ENCODE results near the gene SLC39A13. TPM values are rescaled to one million over a fixed set of nuclear protein-coding genes. Genes with fewer than 3 reads are reported as not detected.

SLC39A13 gene
- total RNA-seq, 2 experiments from 2014 or later: 19.2 to 20.0 TPM

DNA sequence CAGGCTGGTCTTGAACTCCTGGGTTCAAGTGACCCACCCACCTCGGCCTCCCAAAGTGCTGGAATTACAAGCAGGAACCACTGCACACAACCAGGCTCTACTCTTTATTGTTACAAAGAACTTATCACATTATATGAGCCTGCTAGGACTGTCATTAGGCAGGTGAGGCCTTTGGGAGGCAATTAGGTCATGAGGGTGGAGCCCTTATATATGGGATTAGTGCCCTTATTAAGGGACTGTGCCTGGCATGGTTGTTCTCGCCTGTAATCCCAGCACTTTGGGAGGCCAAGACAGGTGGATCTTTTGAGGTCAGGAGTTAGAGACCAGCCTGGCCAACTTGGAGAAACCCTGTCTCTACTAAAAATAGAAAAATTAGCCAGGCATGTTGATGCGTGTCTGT lies 28.3 kb downstream of the SLC39A13 start:
- ChIA-PET POLR2A (no interaction called here), CTCF (interaction anchor here (1.0 to 1.2 kb wide), 2 partner anchors 24 to 62 kb away, joined by 3 read pairs; no protein-coding TSS in a partner anchor)
- H3K27ac Mint-ChIP-seq: no peak overlapping the region
- ATAC-seq: no peak
- peaks cover 4% of the 10 kb centered on the region for H3K27me3 Mint-ChIP-seq (ENCODE audit: low read depth)
- no peaks in the 10 kb centered on the region for H3K4me1 Mint-ChIP-seq (ENCODE audit: low read depth)
- no peaks in the 10 kb centered on the region for H3K9me3 Mint-ChIP-seq (ENCODE audit: insufficient read depth)
- H3K4me3 Mint-ChIP-seq: no peak overlapping the region
- DNase-seq: no peak
- no peaks in the 10 kb centered on the region for H3K36me3 Mint-ChIP-seq (ENCODE audit: low read depth)

DNA sequence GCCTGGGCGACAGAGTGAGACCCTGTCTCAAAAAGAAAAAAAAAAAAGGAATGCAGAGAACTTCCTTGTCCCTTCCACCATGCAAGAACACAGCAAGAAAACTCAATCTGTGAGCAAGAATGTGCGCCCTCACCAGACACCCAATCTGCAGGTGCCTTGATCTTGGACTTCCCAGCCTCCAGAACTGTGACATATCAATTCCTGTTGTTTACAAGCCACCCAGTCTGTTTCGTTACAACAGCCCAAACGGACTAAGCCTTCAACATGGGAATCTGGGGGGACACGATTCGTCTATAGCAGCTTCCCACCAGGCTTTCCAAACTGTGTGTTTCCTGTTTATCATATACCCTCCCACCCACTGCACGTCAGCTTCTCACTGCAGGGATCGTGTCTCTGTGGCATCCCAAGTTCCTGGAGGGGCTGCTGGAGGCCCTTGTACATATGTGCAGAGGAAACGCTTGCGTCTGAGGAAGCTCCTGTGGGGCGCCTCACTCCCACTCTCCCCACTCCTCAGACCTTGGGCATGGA lies 28.9 kb downstream of the SLC39A13 start:
- ATAC-seq (no peak), DNase-seq (no peak)
- Mint-ChIP-seq H3K4me1 (ENCODE audit: low read depth) (no peaks in the 10 kb centered on the region), H3K27ac (no peak overlapping the region), H3K9me3 (ENCODE audit: insufficient read depth) (no peaks in the 10 kb centered on the region), H3K4me3 (no peak overlapping the region), H3K27me3 (ENCODE audit: low read depth) (peaks cover 4% of the 10 kb centered on the region), H3K36me3 (ENCODE audit: low read depth) (no peaks in the 10 kb centered on the region)
- POLR2A ChIA-PET: no interaction called here
- CTCF ChIA-PET: interaction anchor here (1.0 to 1.2 kb wide), 2 partner anchors 25 to 63 kb away, joined by 3 read pairs; no protein-coding TSS in a partner anchor

DNA sequence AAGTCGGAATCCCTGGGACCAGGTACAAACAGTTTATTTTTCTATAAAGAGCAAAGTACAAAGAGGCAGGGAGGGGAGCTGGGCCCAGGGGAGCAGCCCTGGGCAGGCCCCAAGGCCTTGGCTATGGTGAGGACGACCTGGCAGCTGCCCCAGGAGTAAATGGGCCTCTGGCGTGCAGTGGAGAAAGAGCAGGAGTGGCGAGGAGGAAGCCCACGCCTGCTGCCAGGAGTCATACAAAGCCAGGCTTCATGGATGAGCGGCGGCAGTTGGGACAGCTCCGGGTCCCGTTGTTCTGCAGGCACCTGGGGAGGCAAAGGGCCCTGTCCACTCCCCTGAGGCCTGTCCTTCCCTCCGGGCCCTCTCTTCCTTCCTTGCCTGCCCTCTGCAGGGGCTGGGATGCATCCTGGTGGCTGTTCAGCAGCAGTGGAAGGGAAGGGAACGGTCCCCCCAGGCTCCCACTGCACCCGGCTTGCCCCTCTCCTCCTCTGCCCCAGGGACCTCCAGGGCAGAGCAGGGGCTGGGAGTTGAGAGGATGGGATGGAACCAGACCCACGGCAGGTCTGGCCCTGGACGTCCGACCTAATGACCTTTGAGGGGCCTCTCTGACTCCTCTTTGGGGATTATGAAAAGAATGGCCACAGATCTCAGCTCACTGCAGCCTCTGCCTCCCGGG lies 29.5 kb downstream of the SLC39A13 start:
- peaks cover 4% of the 10 kb centered on the region for H3K27me3 Mint-ChIP-seq (ENCODE audit: low read depth)
- ATAC-seq: no peak
- H3K4me1 Mint-ChIP-seq (ENCODE audit: low read depth): no peaks in the 10 kb centered on the region
- no peak overlapping the region for H3K27ac Mint-ChIP-seq
- POLR2A ChIA-PET: no interaction called here
- H3K9me3 Mint-ChIP-seq (ENCODE audit: insufficient read depth): no peaks in the 10 kb centered on the region
- no peak for DNase-seq
- CTCF ChIA-PET: interaction anchor here (1.0 to 1.2 kb wide), 2 partner anchors 26 to 64 kb away, joined by 3 read pairs; no protein-coding TSS in a partner anchor
- H3K36me3 Mint-ChIP-seq (ENCODE audit: low read depth): no peaks in the 10 kb centered on the region
- H3K4me3 Mint-ChIP-seq: no peak overlapping the region

DNA sequence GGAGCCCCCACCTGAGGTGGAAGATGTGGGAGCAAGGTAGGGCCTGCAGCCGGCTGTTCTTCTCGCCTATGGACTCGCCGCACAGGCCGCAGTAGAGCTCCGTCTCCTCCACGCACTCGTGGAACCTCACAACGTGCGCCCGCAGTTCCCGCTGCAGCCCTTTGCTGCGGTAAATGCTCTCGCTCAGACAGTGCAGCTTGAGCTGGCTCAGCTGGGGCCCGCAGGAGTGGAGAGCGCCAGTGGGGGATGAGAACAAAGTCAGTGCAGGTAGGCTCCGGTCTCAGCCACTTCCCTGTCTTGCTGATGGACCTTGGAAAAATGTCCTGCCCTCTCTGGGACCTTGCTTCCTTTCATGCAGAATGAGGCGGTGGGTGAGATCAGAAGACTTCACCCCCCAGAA lies 30.3 kb downstream of the SLC39A13 start:
- no peak for DNase-seq
- no peak overlapping the region for H3K4me3 Mint-ChIP-seq
- ChIA-PET CTCF (no interaction called here), POLR2A (no interaction called here)
- H3K4me1 Mint-ChIP-seq (ENCODE audit: low read depth): peaks cover 6% of the 10 kb centered on the region
- no peaks in the 10 kb centered on the region for H3K9me3 Mint-ChIP-seq (ENCODE audit: insufficient read depth)
- H3K27ac Mint-ChIP-seq: no peak overlapping the region
- H3K36me3 Mint-ChIP-seq (ENCODE audit: low read depth): no peaks in the 10 kb centered on the region
- H3K27me3 Mint-ChIP-seq (ENCODE audit: low read depth): no peaks in the 10 kb centered on the region
- ATAC-seq: no peak

DNA sequence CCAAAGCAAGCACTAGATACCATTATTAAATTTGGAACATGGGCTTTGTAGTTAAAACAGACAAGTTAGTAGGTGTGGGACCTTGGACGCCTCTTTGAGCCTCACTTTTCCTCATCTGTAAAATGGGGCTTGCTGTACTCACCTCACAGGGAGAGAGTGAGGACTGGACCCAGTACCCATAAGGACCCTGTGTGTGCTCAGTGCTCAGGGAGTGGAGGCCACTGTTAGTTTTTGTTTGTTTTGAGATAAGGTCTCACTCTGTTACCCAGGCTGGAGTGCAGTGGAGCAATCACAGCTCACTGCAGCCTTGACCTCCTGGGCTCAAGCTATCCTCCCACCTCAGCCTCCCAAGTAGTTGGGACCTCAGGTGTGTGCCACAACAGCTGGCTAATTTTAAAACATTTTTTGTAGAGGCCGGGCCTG lies 31.7 kb downstream of the SLC39A13 start:
- CTCF ChIA-PET: interaction anchor here (1.5 kb wide), 1 partner anchor 14 kb away, joined by 6 read pairs; no protein-coding TSS in a partner anchor
- no peak overlapping the region for H3K4me3 Mint-ChIP-seq
- ATAC-seq (no peak), DNase-seq (no peak)
- no peaks in the 10 kb centered on the region for H3K36me3 Mint-ChIP-seq (ENCODE audit: low read depth)
- H3K4me1 Mint-ChIP-seq (ENCODE audit: low read depth): peaks cover 8% of the 10 kb centered on the region
- no peaks in the 10 kb centered on the region for H3K9me3 Mint-ChIP-seq (ENCODE audit: insufficient read depth)
- POLR2A ChIA-PET: no interaction called here
- H3K27ac Mint-ChIP-seq: no peak overlapping the region
- no peaks in the 10 kb centered on the region for H3K27me3 Mint-ChIP-seq (ENCODE audit: low read depth)

DNA sequence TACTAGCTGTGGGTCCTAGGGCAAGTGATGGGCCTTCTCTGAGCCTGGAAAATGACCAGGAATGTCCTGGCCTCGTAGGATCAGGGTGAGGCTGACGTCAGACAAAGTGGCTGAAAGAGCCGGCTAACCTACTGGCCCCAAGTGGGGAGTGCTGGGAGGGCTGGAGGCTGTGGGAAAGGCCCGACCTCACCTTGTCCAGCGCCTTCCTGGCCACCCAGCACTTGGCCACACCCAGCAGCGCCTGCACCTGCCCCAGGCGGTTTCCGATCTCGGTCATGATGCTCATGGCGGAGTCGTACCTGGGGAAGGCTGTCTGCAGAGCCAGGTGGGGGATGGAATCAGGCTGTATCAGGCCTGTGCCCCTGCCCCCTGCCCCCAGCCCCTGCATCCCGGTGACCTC lies 33.0 kb downstream of the SLC39A13 start:
- H3K4me1 Mint-ChIP-seq (ENCODE audit: low read depth): peaks cover 8% of the 10 kb centered on the region
- ChIA-PET POLR2A (no interaction called here), CTCF (interaction anchor here (1.5 kb wide), 1 partner anchor 13 kb away, joined by 6 read pairs; no protein-coding TSS in a partner anchor)
- no peak for DNase-seq
- no peak for ATAC-seq
- no peaks in the 10 kb centered on the region for H3K9me3 Mint-ChIP-seq (ENCODE audit: insufficient read depth)
- H3K4me3 Mint-ChIP-seq: no peak overlapping the region
- H3K27me3 Mint-ChIP-seq (ENCODE audit: low read depth): no peaks in the 10 kb centered on the region
- H3K36me3 Mint-ChIP-seq (ENCODE audit: low read depth): no peaks in the 10 kb centered on the region
- H3K27ac Mint-ChIP-seq: no peak overlapping the region

DNA sequence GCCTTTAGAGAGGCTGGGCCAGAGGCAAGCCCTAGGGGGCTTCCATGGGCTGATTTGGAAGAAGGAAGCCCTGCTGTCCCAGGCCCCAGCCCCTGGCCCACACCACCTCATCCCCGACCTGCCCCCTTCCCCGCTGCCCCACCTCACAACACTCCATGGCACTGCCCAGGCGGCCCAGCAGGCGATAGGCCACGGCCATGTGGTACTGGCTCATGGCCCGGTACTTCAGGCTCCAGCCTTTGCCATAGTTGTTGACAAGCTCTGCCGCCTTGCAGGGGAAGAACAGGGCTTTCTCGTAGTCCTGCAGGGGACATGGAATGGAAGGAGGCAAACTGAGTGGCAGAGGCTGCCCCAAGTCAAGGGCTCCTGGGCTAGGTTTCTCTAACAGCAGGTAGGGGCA lies 34.1 kb downstream of the SLC39A13 start:
- ChIA-PET CTCF (interaction anchor here (1.9 to 2.3 kb wide), 2 partner anchors 11 to 31 kb away, joined by 6 to 8 read pairs; no protein-coding TSS in a partner anchor), POLR2A (no interaction called here)
- Mint-ChIP-seq H3K4me1 (ENCODE audit: low read depth) (peaks cover 8% of the 10 kb centered on the region), H3K9me3 (ENCODE audit: insufficient read depth) (no peaks in the 10 kb centered on the region), H3K4me3 (no peak overlapping the region), H3K27me3 (ENCODE audit: low read depth) (no peaks in the 10 kb centered on the region), H3K27ac (no peak overlapping the region), H3K36me3 (ENCODE audit: low read depth) (no peaks in the 10 kb centered on the region)
- no peak for ATAC-seq
- no peak for DNase-seq

DNA sequence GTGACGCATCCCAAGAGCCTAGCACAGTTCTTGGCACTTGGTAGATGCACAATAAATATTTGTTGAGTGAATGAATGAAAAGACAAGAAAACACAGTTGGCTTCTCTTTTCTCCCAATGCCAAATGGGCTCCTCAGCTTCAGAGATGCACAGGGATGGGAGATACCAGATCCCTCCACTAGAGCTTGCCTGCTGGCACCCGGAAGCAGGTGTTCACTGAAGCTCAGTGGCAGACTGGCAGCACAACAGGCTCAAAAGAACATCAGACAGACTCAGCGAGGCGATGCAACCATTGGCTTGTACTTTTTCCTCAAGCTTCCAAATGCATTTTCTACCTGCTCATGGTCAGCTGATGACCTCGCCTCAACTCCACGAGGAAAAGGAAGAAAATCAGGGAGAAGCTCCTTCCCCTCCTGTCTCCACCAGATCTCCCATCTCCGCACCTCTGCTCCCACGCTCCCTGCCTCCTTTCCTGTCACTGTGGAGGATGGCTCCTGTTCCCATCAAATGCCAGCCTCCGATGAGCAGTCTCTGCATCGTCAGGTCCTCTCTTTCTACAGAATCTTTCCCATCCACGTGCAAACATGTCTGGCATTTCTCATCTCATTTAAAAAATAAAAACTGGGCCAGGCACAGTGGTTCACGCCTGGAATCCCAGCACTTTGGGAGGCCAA lies 34.8 kb downstream of the SLC39A13 start:
- no peak overlapping the region for H3K4me3 Mint-ChIP-seq
- CTCF ChIA-PET: interaction anchor here (1.1 to 2.3 kb wide), 4 partner anchors 10 to 31 kb away, joined by 4 to 8 read pairs (median 6); no protein-coding TSS in a partner anchor
- no peak overlapping the region for H3K27ac Mint-ChIP-seq
- ATAC-seq: no peak
- POLR2A ChIA-PET: no interaction called here
- DNase-seq: no peak
- no peaks in the 10 kb centered on the region for H3K9me3 Mint-ChIP-seq (ENCODE audit: insufficient read depth)
- H3K4me1 Mint-ChIP-seq (ENCODE audit: low read depth): peaks cover 8% of the 10 kb centered on the region
- H3K27me3 Mint-ChIP-seq (ENCODE audit: low read depth): no peaks in the 10 kb centered on the region
- H3K36me3 Mint-ChIP-seq (ENCODE audit: low read depth): no peaks in the 10 kb centered on the region

DNA sequence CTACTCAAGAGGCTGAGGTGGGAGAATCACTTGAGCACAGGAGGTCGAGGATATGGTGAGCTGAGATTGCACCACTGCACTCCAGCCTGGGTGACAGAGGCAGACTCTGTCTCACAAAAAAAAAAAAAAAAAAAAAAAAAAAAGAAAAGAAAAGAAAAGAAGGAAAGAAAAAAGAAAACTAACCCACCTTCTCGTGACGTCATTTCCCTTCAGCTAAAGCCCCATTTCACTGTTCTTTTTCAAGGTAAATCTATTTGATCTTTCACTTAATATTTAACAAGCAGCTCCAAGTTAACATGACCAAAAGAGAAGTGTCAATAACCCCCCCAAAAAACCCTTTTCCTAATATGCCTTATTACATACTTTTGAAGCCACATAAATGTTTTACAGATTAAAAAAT lies 35.4 kb downstream of the SLC39A13 start:
- no peak for DNase-seq
- no peak overlapping the region for H3K27ac Mint-ChIP-seq
- ChIA-PET CTCF (interaction anchor here (1.1 to 2.3 kb wide), 4 partner anchors 9 to 32 kb away, joined by 4 to 8 read pairs (median 6); no protein-coding TSS in a partner anchor), POLR2A (no interaction called here)
- ATAC-seq: no peak
- no peaks in the 10 kb centered on the region for H3K27me3 Mint-ChIP-seq (ENCODE audit: low read depth)
- H3K4me1 Mint-ChIP-seq (ENCODE audit: low read depth): peaks cover 8% of the 10 kb centered on the region
- no peaks in the 10 kb centered on the region for H3K36me3 Mint-ChIP-seq (ENCODE audit: low read depth)
- no peaks in the 10 kb centered on the region for H3K9me3 Mint-ChIP-seq (ENCODE audit: insufficient read depth)
- H3K4me3 Mint-ChIP-seq: no peak overlapping the region

DNA sequence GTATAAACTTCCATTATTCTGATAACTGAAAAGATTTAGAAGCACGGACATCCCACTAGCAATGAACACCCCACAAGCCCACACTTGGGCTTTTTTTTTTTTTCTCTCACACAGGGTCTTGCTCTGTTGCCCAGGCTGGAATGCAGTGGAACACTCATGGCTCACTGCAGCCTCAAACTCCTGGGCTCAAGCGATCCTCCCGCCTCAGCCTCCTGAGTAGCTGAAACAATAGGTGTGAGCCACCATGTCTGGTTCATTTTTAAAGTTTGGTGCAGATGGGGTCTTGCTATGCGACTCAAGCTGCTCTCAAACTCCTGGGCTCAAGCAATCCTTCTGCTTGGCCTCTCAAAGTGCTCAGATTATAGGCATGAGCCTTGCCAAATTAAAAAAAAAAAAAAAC lies 37.5 kb downstream of the SLC39A13 start:
- CTCF ChIA-PET: no interaction called here
- Mint-ChIP-seq H3K27ac (no peak overlapping the region), H3K36me3 (ENCODE audit: low read depth) (no peaks in the 10 kb centered on the region), H3K4me3 (no peak overlapping the region), H3K9me3 (ENCODE audit: insufficient read depth) (no peaks in the 10 kb centered on the region), H3K27me3 (ENCODE audit: low read depth) (no peaks in the 10 kb centered on the region), H3K4me1 (ENCODE audit: low read depth) (peaks cover 8% of the 10 kb centered on the region)
- POLR2A ChIA-PET: interaction anchor here (0.6 kb wide), 2 partner anchors 8 to 79 kb away, joined by 3 to 4 read pairs; no protein-coding TSS in a partner anchor
- DNase-seq (no peak), ATAC-seq (no peak)

DNA sequence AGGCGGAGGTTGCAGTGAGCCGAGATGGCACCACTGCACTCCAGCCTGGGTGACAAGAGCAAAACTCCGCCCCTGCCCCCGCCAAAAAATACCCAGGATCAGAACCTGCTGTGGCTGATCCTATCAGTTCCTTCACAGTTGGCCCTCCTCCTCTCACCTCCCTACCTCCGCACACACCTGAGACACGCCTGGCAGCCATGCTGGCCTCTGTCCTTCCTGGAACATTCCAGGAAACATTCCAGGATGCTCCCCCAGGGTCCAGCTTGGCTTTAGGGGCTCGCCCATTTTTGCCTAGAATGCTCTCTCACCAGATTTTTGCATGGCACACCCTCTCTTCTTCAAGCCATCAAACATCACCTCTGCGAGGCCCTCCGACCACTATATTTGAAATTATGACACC lies 38.4 kb downstream of the SLC39A13 start:
- ATAC-seq (no peak), DNase-seq (no peak)
- no peaks in the 10 kb centered on the region for H3K36me3 Mint-ChIP-seq (ENCODE audit: low read depth)
- peaks cover 8% of the 10 kb centered on the region for H3K4me1 Mint-ChIP-seq (ENCODE audit: low read depth)
- H3K27me3 Mint-ChIP-seq (ENCODE audit: low read depth): no peaks in the 10 kb centered on the region
- H3K9me3 Mint-ChIP-seq (ENCODE audit: insufficient read depth): no peaks in the 10 kb centered on the region
- ChIA-PET POLR2A (no interaction called here), CTCF (no interaction called here)
- no peak overlapping the region for H3K27ac Mint-ChIP-seq
- no peak overlapping the region for H3K4me3 Mint-ChIP-seq

DNA sequence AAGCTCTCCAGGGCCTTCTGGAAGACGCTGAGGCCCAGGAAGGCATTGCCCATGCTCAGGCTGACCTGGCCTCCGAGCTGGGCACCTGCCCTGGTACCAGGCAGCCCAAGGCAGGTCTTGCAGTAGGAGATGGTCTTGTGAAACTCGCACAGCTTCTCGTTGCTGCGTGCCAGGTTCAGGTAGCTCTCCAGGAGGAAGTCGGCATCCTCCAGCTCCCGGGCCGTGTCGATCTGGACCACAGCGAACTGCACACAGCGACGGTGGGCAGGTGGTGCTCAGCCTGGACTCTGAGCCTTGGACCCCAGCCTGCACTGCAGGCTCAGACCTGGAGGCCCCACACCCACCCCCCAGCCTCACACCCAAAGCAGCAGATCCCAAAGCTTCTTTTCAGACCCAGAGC lies 39.5 kb downstream of the SLC39A13 start:
- no peak overlapping the region for H3K27ac Mint-ChIP-seq
- H3K9me3 Mint-ChIP-seq (ENCODE audit: insufficient read depth): no peaks in the 10 kb centered on the region
- H3K4me3 Mint-ChIP-seq: no peak overlapping the region
- DNase-seq: no peak
- H3K4me1 Mint-ChIP-seq (ENCODE audit: low read depth): peaks cover 8% of the 10 kb centered on the region
- ATAC-seq: no peak
- H3K27me3 Mint-ChIP-seq (ENCODE audit: low read depth): no peaks in the 10 kb centered on the region
- ChIA-PET POLR2A (no interaction called here), CTCF (no interaction called here)
- no peaks in the 10 kb centered on the region for H3K36me3 Mint-ChIP-seq (ENCODE audit: low read depth)
